A673 (cell line): ENCODE results near the gene AMPH. TPM values are rescaled to one million over a fixed set of nuclear protein-coding genes. Genes with fewer than 3 reads are reported as not detected.

ENCODE experiments used
- BruUV-seq: library from RNA; stranded (reverse); fragments of 400-500 nt; replicated peaks from 2 replicates; lab custom pipeline; 2021; lab: Mats Ljungman, UMichigan
- CTCF ChIA-PET: fragments of 300-600 bp; sonication (Branson Sonifier 250); formaldehyde crosslinking; loops from one replicate; lab custom pipeline; 2022; ENCODE audit warnings: antibody characterized with exemption; lab: Charles Lee
- POLR2A ChIA-PET: fragments of 300-600 bp; sonication (Branson Sonifier 250); formaldehyde crosslinking; loops from one replicate; lab custom pipeline; 2022; ENCODE audit warnings: antibody characterized with exemption; ENCODE audit not compliant: low non-redundant PET; lab: Charles Lee
- DNase-seq: peaks from one replicate; pipeline ENCODE4 v3.0.0-alpha.2; 2015; ENCODE audit warnings: low spot score
- H3K27ac ChIP-seq: fragments of 200-600 bp; sonication (generic); 2 replicates; pipeline ENCODE4 v1.5.1; 2016; ENCODE audit warnings: mixed run types, low read depth, mild to moderate bottlenecking, mixed read lengths, antibody characterized with exemption, low read length; ENCODE audit not compliant: poor library complexity, severe bottlenecking
- H3K27me3 ChIP-seq: fragments of 200-600 bp; sonication (generic); replicated peaks from 2 replicates; pipeline ENCODE4 v1.6.1; 2017; ENCODE audit warnings: mixed run types, low read depth, mild to moderate bottlenecking, mixed read lengths, antibody characterized with exemption, low read length; ENCODE audit not compliant: insufficient read depth, poor library complexity
- H3K36me3 ChIP-seq: fragments of 200-600 bp; sonication (generic); 2 replicates; pipeline ENCODE4 v1.6.1; 2016; ENCODE audit warnings: mixed run types, mild to moderate bottlenecking, mixed read lengths, antibody characterized with exemption, low read length; ENCODE audit not compliant: insufficient read depth, poor library complexity, severe bottlenecking
- H3K4me1 ChIP-seq: fragments of 200-600 bp; sonication (generic); 2 replicates; pipeline ENCODE4 v1.6.1; 2017; ENCODE audit warnings: mixed run types, mild to moderate bottlenecking, mixed read lengths, antibody characterized with exemption, low read length; ENCODE audit not compliant: insufficient read depth, poor library complexity, severe bottlenecking
- H3K4me3 ChIP-seq: fragments of 200-600 bp; sonication (generic); 2 replicates; pipeline ENCODE4 v1.5.1; 2016; ENCODE audit warnings: low read depth, mixed run types, mild to moderate bottlenecking, mixed read lengths, low read length; ENCODE audit not compliant: poor library complexity, severe bottlenecking
- H3K9me3 ChIP-seq: fragments of 200-600 bp; sonication (generic); 2 replicates; pipeline ENCODE4 v1.6.1; 2016; ENCODE audit warnings: mixed run types, low read depth, mild to moderate bottlenecking, mixed read lengths, antibody characterized with exemption, low read length; ENCODE audit not compliant: poor library complexity, severe bottlenecking
- EZH2 ChIP-seq: fragments of 200-600 bp; sonication (generic); IDR thresholded peaks from 2 replicates; pipeline ENCODE4 v1.6.1; 2017; ENCODE audit warnings: borderline replicate concordance, low read depth, mild to moderate bottlenecking, mixed read lengths, antibody characterized with exemption, low read length; ENCODE audit not compliant: poor library complexity, severe bottlenecking
- intact Hi-C: fragments of 100-400 bp; cut with micrococcal nuclease; formaldehyde crosslinking; loops from one replicate; pipeline ENCODE4 v1.10.0; 2022; ENCODE audit not compliant: unreplicated experiment
- total RNA-seq: library from RNA; stranded (reverse); gene quantifications from 2 replicates; pipeline ENCODE4 v1.2.3, GENCODE V29; 2021
- TF ChIP-seq, protein P1 (sequence below): fragments of 300-800, 200-600 bp; sonication (generic); conservative IDR thresholded peaks from 2 replicates; pipeline ENCODE4 v1.5.1; 2017; ENCODE audit warnings: low read depth, mild to moderate bottlenecking, antibody characterized with exemption, low read length, moderate library complexity, mixed read lengths

Gene AMPH
- total RNA-seq, 1 experiment from 2014 or later: 2.1 TPM

DNA sequence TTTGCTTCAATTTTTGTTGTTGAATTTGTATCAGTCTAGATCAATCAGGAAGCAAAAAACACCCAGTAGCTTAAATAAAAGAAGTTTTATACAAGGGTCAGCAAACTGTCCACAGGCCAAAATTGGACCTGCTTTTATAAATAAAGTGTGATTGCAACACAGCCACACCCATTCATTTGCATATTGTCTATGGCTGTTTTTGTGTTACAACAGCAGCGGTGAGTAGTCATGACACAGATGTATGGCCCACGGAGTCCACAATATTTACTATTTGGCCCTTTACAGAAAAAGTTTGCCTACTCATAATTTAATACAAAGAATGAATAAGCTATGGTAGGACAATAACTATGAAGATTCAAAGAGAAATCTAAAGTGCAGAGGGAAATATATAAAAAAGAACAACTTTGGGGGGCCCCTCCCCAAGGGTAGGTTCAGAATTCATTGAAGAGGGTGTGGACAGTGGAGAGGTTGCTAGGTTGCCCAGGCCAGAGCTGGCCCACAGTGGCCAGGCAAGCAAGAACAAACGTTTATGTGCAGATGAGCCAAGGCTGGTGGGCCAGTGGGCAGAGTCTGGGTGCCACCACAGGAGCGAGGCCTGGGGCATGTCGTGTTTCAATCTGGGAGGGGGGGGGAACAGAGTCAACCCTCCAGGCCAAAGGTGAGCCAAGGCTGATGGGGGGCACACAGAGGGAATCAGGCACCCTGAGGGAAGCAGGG lies 47.0 kb upstream of the AMPH start:
- H3K27ac ChIP-seq: no peak overlapping the region
- CTCF ChIA-PET: no interaction called here
- BruUV-seq: no TSS peak
- no peaks in the 10 kb centered on the region for H3K27me3 ChIP-seq
- intact Hi-C loops: no loop called here
- DNase-seq: no peak
- no peaks in the 10 kb centered on the region for H3K36me3 ChIP-seq
- POLR2A ChIA-PET: no interaction called here
- TF ChIP-seq, protein P1, sequence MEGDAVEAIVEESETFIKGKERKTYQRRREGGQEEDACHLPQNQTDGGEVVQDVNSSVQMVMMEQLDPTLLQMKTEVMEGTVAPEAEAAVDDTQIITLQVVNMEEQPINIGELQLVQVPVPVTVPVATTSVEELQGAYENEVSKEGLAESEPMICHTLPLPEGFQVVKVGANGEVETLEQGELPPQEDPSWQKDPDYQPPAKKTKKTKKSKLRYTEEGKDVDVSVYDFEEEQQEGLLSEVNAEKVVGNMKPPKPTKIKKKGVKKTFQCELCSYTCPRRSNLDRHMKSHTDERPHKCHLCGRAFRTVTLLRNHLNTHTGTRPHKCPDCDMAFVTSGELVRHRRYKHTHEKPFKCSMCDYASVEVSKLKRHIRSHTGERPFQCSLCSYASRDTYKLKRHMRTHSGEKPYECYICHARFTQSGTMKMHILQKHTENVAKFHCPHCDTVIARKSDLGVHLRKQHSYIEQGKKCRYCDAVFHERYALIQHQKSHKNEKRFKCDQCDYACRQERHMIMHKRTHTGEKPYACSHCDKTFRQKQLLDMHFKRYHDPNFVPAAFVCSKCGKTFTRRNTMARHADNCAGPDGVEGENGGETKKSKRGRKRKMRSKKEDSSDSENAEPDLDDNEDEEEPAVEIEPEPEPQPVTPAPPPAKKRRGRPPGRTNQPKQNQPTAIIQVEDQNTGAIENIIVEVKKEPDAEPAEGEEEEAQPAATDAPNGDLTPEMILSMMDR: no peak
- no peak for TF ChIP-seq EZH2
- H3K9me3 ChIP-seq: no peaks in the 10 kb centered on the region
- no peaks in the 10 kb centered on the region for H3K4me1 ChIP-seq
- no peak overlapping the region for H3K4me3 ChIP-seq

DNA sequence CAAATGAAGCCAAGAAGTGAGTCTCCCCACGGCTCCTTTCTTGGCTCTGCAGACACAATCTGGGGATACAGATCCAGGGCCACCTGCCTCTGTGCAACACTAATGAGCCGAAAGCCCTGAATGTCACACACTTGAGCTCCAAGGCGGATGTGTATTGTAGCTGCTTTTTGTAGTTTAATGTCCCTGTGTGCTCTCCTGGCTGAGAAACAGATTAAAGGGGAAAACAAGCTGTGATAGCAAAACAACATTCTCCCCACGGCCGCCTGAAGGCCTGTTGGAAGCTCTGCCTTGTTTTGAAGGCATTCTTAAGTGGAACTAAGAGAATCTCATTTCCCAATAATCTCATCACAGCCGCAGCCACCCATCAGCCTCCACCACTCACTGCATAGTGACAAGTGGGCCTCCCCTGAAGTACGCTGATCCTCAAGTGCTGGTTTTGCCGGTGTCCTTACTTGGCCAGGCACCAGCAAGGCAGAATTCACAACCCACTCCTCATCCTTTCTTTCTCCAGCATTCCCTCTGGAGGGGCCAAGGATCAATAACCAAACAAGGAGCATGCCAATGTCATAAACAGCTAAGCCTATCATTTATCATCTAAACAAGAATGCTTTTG lies 44.4 kb upstream of the AMPH start:
- BruUV-seq: no TSS peak
- no peak overlapping the region for H3K4me3 ChIP-seq
- TF ChIP-seq EZH2: no peak
- TF ChIP-seq, protein P1: no peak

DNA sequence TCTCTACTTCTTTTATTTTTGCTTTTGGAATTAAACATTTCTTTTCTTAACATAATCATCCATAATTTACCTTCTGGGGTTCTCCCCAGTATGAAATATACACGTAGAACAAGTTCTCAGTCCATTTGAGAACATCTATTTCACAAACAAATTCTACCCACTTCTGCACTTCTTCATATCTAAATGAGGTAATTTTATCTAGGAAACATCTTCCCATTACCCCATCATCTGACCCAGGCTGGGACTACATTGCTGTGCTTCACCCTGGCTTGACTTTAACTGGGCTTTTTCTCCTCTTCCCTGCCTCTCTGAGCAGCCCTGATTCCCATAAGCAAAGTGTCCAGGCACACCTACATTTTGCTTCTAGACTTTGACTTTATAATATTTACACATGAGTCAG lies 43.3 kb upstream of the AMPH start:
- H3K27me3 ChIP-seq: peaks cover 5% of the 10 kb centered on the region
- no peak overlapping the region for H3K4me3 ChIP-seq
- ChIA-PET POLR2A (no interaction called here), CTCF (no interaction called here)
- H3K36me3 ChIP-seq: no peaks in the 10 kb centered on the region
- no peak for DNase-seq
- no TSS peak for BruUV-seq
- TF ChIP-seq EZH2: no peak
- TF ChIP-seq, protein P1: no peak
- H3K9me3 ChIP-seq: no peaks in the 10 kb centered on the region
- no peak overlapping the region for H3K27ac ChIP-seq
- intact Hi-C loops: no loop called here
- no peaks in the 10 kb centered on the region for H3K4me1 ChIP-seq

More for the DNA sequence above, 44.4 kb upstream of the AMPH start:
- ChIA-PET POLR2A (no interaction called here), CTCF (no interaction called here)
- H3K4me1 ChIP-seq: no peaks in the 10 kb centered on the region
- no peaks in the 10 kb centered on the region for H3K9me3 ChIP-seq
- intact Hi-C loops: no loop called here
- no peaks in the 10 kb centered on the region for H3K36me3 ChIP-seq
- H3K27ac ChIP-seq: no peak overlapping the region
- H3K27me3 ChIP-seq: peaks cover 5% of the 10 kb centered on the region
- DNase-seq: no peak
